Spinal cord (tissue), 10 donors: Measurements from ENCODE around the gene COL9A3. TPM values are rescaled to one million over a fixed set of nuclear protein-coding genes. Genes with fewer than 3 reads are reported as not detected.

Experiments
- DNase-seq, 6 donors: peaks; one replicate each; pipeline versions ENCODE4 v3.0.0 to v3.0.0-alpha.2; 2013 to 2015; ENCODE audit warnings: low spot score in 6 of 6, low read depth in 4 of 6
- H3K27ac ChIP-seq: one replicate; pipeline ENCODE4 v1.5.1; 2013; ENCODE audit warnings: low read depth, low read length, control low read depth
- H3K27me3 ChIP-seq: one replicate; pipeline ENCODE4 v1.6.1; 2013; ENCODE audit warnings: low read length; ENCODE audit not compliant: control insufficient read depth, insufficient read depth
- H3K36me3 ChIP-seq: one replicate; pipeline ENCODE4 v1.6.1; 2013; ENCODE audit warnings: low read length; ENCODE audit not compliant: control insufficient read depth, insufficient read depth
- H3K4me1 ChIP-seq: one replicate; pipeline ENCODE4 v1.6.1; 2013; ENCODE audit warnings: low read length; ENCODE audit not compliant: control insufficient read depth, insufficient read depth
- H3K4me3 ChIP-seq: one replicate; pipeline ENCODE4 v1.5.1; 2013; ENCODE audit warnings: low read depth, low read length, control low read depth
- H3K9me3 ChIP-seq: one replicate; pipeline ENCODE4 v1.6.1; 2013; ENCODE audit warnings: low read length; ENCODE audit not compliant: control insufficient read depth, insufficient read depth
- WGBS: methylation state at CpG from one replicate; pipeline ENCODE4 v1.1.5; 2013; ENCODE audit warnings: missing lambda C conversion rate; ENCODE audit not compliant: insufficient coverage; 5-methylcytosine and 5-hydroxymethylcytosine counted together
- polyA plus RNA-seq, 2 donors: library from polyadenylated mRNA; unstranded; fragments of 120-200 nt; gene quantifications; one replicate each; pipeline ENCODE4 v1.2.1, GENCODE V29; 2013; ENCODE audit not compliant: insufficient read length in 2 of 2
- total RNA-seq, 2 donors: library from RNA; depleted of rRNA in 1 of 2; stranded (reverse); fragments of 120-200 nt in 1 of 2; fragments of >200 nt in 1 of 2; gene quantifications; one replicate each; pipeline versions ENCODE4 v1.2.3 to v1.2.4, GENCODE V29; 2013 to 2014
- donor health status: healthy.

The COL9A3 gene
- total and polyA plus RNA-seq, 4 donors, result 33.5 to 151 (median 57.4) TPM

- Histone ChIP-seq H3K36me3 (peaks cover 66% of the 10 kb centered on the region), H3K9me3 (no peaks in the 10 kb centered on the region), H3K4me3 (no peak overlapping the region), H3K4me1 (peaks cover 7% of the 10 kb centered on the region), H3K27ac (no peak overlapping the region), H3K27me3 (no peaks in the 10 kb centered on the region)
- DNase-seq, result no peak
- 83% methylated on average over 5 of the region's 7 CpGs for WGBS
Observed at GRCh38 chr20:62886709-62887058, 69.8 kb downstream of the COL9A3 start.

- WGBS, result 46% methylated on average over 10 of the region's 13 CpGs
- peak in 2 of 6 donors; percentile 50 to 51 for DNase-seq
- no peak overlapping the region for H3K27ac ChIP-seq
Observed at GRCh38 chr20:62887152-62887859, 70.5 kb downstream of the COL9A3 start.

DNA sequence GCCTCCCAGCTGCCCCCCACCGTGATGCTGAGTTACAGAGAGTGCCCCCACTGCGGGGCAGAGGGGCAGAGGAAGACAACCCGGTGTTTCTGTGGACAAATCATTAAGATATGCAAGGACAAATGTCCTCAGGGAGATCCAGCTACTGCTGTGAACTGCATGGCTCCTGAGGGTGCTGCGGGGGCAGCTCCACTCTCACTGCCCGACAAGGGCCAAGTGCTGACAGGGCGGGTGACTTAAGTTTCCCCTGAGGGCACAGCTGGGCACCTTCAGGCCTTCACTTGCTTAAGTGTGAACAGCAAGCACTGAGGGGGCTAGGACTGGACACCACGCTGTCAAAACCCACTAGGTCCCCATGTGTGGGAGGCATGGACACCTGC, 71.0 kb downstream of the COL9A3 start:
- Histone ChIP-seq H3K4me3 (no peak overlapping the region), H3K27me3 (no peaks in the 10 kb centered on the region), H3K4me1 (peaks cover 7% of the 10 kb centered on the region), H3K9me3 (no peaks in the 10 kb centered on the region), H3K36me3 (peaks cover 72% of the 10 kb centered on the region), H3K27ac (no peak overlapping the region)
- WGBS, result 83% methylated on average over 5 of the region's 7 CpGs
- DNase-seq, result no peak

More at GRCh38 chr20:62887152-62887859, 70.5 kb downstream of the COL9A3 start:
- no peaks in the 10 kb centered on the region for H3K9me3 ChIP-seq
- H3K4me1 ChIP-seq, result peaks cover 7% of the 10 kb centered on the region
- H3K4me3 ChIP-seq, result no peak overlapping the region
- no peaks in the 10 kb centered on the region for H3K27me3 ChIP-seq
- peaks cover 67% of the 10 kb centered on the region for H3K36me3 ChIP-seq

GRCh38 chr20:62888406-62888805, 71.6 kb downstream of the COL9A3 start:
- Histone ChIP-seq H3K4me3 (no peak overlapping the region), H3K27me3 (no peaks in the 10 kb centered on the region), H3K4me1 (peaks cover 7% of the 10 kb centered on the region), H3K9me3 (no peaks in the 10 kb centered on the region), H3K36me3 (peaks cover 75% of the 10 kb centered on the region), H3K27ac (no peak overlapping the region)
- DNase-seq, result no peak
- WGBS, result 96% methylated on average over 11 of the region's 16 CpGs

DNA sequence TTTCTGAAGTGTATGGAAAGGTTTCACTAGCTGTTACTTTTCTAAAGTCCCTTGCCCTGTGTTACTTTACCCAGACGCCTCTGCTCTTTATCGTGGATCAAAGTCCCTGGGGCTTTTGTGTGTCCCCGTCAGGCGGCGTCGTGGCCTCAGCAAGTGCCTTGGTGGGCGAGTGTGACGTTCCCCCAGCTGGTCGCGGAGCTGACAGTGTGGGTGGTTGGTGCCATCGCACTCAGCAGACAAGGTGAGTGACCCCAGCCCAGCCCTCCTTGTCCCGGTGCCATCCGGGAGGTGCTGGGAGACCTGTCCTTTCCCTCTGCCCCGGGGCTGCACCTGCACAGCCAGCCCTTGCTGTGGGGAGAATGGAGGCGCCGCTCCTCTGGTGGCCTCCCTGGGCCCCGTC, 72.1 kb downstream of the COL9A3 start:
- no peaks in the 10 kb centered on the region for H3K9me3 ChIP-seq
- WGBS, result 95% methylated on average over 17 of the region's 17 CpGs
- no peak overlapping the region for H3K4me3 ChIP-seq
- peaks cover 80% of the 10 kb centered on the region for H3K36me3 ChIP-seq
- DNase-seq, result no peak
- H3K4me1 ChIP-seq, result peaks cover 7% of the 10 kb centered on the region
- H3K27ac ChIP-seq, result no peak overlapping the region
- H3K27me3 ChIP-seq, result no peaks in the 10 kb centered on the region

GRCh38 chr20:62889411-62889810, 72.6 kb downstream of the COL9A3 start:
- Histone ChIP-seq H3K9me3 (no peaks in the 10 kb centered on the region), H3K4me1 (peaks cover 7% of the 10 kb centered on the region), H3K27ac (no peak overlapping the region), H3K4me3 (no peak overlapping the region), H3K27me3 (no peaks in the 10 kb centered on the region), H3K36me3 (peaks cover 85% of the 10 kb centered on the region)
- 93% methylated on average over 8 of the region's 8 CpGs for WGBS
- no peak for DNase-seq

DNA sequence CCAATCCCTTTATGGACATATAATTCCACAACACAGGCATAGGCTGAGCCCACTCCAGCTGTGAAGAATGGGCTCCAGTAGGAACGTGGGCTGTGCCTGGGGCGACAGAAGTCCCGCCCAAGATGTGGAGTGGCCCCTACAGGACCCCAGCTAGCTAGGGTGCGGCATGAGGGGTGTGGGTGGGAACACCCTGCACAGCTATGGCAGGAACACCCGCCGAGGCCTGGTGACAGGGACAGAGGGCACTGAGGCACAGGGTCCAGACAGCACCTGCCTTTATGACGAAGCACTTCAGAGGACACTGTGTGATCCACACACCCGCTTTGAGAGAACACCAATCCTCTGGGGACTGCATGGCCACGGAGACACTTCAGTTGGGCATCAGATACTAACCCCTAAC, 73.0 kb downstream of the COL9A3 start:
- no peaks in the 10 kb centered on the region for H3K27me3 ChIP-seq
- WGBS, result 95% methylated on average over 9 of the region's 9 CpGs
- no peaks in the 10 kb centered on the region for H3K9me3 ChIP-seq
- no peak overlapping the region for H3K27ac ChIP-seq
- no peak for DNase-seq
- peaks cover 90% of the 10 kb centered on the region for H3K36me3 ChIP-seq
- H3K4me3 ChIP-seq, result no peak overlapping the region
- H3K4me1 ChIP-seq, result peaks cover 7% of the 10 kb centered on the region

DNA sequence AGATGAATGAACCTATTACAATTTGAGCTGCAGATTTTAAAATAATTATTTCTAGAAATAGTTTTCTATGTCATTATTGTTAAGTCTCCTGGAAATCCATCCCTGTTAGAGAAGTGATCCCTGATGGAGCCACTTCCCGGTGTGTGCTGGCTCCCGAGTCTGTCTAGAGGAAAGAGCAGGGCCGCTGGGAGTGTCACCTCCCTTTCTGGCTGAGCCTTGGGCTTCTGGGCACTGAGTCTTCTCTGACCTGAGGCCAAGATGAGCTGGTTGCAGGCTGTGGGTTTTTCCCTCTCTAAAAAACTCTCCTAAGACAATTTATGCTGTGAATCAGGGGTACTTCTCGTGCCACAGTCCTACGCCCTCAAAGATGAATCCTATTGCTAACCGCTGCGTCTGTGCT, 73.6 kb downstream of the COL9A3 start:
- H3K36me3 ChIP-seq, result peaks cover 93% of the 10 kb centered on the region
- no peak overlapping the region for H3K27ac ChIP-seq
- 100% methylated on average over 4 of the region's 7 CpGs for WGBS

More for the DNA sequence above, 73.6 kb downstream of the COL9A3 start:
- DNase-seq, result no peak
- Histone ChIP-seq H3K27me3 (no peaks in the 10 kb centered on the region), H3K4me3 (no peak overlapping the region), H3K4me1 (peaks cover 7% of the 10 kb centered on the region), H3K9me3 (no peaks in the 10 kb centered on the region)
